Testis (tissue), 2 donors: ENCODE measurements around the gene NBPF4.
"Not testable (repeated sequence)": the region's sequence is repeated elsewhere in the genome, so short reads cannot be mapped to it uniquely, and the experiment has no call there.

ENCODE experiments used
- CTCF ChIP-seq, 3 experiments: fragments of 450-650 bp in 2 of 3; fragments of 200-600 bp in 1 of 3; sonication (generic) in 1 of 3; IDR thresholded peaks; one replicate each; pipeline ENCODE4 v1.5.1; 2016 to 2019; ENCODE audit warnings: antibody characterized with exemption in 3 of 3, mild to moderate bottlenecking in 2 of 3, moderate library complexity in 1 of 3
- POLR2A ChIP-seq: fragments of 450-650 bp; IDR thresholded peaks from one replicate; pipeline ENCODE4 v1.6.1; 2017; ENCODE audit warnings: antibody characterized with exemption, mild to moderate bottlenecking, moderate library complexity

GRCh38 chr1:108217515-108218174 is 26.2 kb downstream of the NBPF4 start:
- TF ChIP-seq CTCF (IDR thresholded peaks at IDR 0.05); POLR2A: not testable (repeated sequence)
